ENCODE data around the gene KLHL10.

DNA sequence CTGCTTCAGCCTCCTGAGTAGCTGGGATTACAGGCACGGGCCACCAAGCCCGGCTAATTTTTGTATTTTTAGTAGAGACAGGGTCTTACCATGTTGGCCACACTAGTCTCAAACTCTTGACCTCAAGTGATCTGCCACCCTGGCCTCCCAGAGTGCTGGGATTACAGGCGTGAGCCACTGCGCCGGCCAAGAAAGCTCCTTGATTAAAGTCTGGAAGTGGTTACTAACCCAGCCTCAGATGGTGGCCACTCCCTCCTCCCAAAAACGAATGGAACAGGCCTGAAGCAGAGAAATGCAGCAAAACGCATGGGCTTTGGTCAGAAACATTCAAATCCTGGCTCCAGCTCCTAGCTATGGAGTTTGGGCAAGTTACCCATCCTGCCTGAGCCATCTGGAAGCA is 13.5 kb upstream of the KLHL10 start:
- TF ChIP-seq CTCF (IDR thresholded peaks at IDR 0.05) (no peak), SREBF2 (IDR thresholded peaks at IDR 0.05) (no peak), SMC3 (IDR thresholded peaks at IDR 0.05) (no peak), RFX5 (IDR thresholded peaks at IDR 0.05) (no peak)

Measured in A549 (cell line).